LNCAP (cell line): ENCODE measurements around the gene GALNS.

Source experiments
- CTCF ChIP-seq: fragments of 450-650 bp; IDR thresholded peaks from 2 replicates; pipeline ENCODE4 v1.5.1; 2017; ENCODE audit warnings: mild to moderate bottlenecking

The GALNS gene

GRCh38 chr16:88778541-88779065 lies 78.1 kb downstream of the GALNS start:
- TF ChIP-seq CTCF: no peak

GRCh38 chr16:88778271-88778525 lies 78.5 kb downstream of the GALNS start:
- no peak for TF ChIP-seq CTCF

GRCh38 chr16:88777471-88778270 lies 79.1 kb downstream of the GALNS start:
- no peak for TF ChIP-seq CTCF

GRCh38 chr16:88775825-88776224 lies 80.9 kb downstream of the GALNS start:
- TF ChIP-seq CTCF: no peak

- no peak for TF ChIP-seq CTCF
Measured at GRCh38 chr16:88774544-88775393, 82.0 kb downstream of the GALNS start.

GRCh38 chr16:88773812-88774291 lies 82.9 kb downstream of the GALNS start:
- no peak for TF ChIP-seq CTCF

- TF ChIP-seq CTCF: no peak
Measured at GRCh38 chr16:88772871-88773811, 83.6 kb downstream of the GALNS start.
